ENCODE results near the gene GSTM3. TPM values are rescaled to one million over a fixed set of nuclear protein-coding genes. Genes with fewer than 3 reads are reported as not detected.

The GSTM3 gene
- total RNA-seq, 1 donor = 96.0 TPM

- TF ChIP-seq CTCF (IDR thresholded peaks at IDR 0.05; ENCODE audit: insufficient read depth, low read length) = no peak
- DNase-seq (ENCODE audit: low read depth) = peak; percentile 79
- no peak overlapping the region for H3K4me3 ChIP-seq (ENCODE audit: low read depth, low read length)
Measured at GRCh38 chr1:109719337-109719837, 21.5 kb downstream of the GSTM3 start.

DNA sequence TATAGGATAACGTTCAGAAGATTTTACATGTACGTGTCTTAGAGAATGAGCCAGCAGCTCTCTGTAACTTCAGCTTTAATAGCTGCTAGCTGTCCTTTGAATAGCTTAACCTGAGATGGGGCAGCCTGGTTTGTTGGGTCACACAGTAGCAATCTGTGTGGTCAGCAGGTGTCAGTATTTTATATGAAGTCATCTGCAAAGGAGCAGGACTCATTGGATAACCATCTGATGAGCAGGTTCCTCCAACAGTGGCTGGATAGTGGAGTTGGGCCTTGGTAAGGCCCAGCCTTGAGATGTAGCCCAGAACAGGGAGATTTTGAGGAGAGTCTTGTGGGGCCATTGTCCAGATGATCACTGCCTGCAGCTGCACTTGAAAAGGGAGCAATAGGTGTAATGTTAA, 22.3 kb downstream of the GSTM3 start:
- no peak overlapping the region for H3K4me3 ChIP-seq (ENCODE audit: low read depth, low read length)
- no peak for TF ChIP-seq CTCF (IDR thresholded peaks at IDR 0.05; ENCODE audit: insufficient read depth, low read length)
- no peak for DNase-seq (ENCODE audit: low read depth)

- DNase-seq (ENCODE audit: low read depth) = no peak
- no peak overlapping the region for H3K4me3 ChIP-seq (ENCODE audit: low read depth, low read length)
- no peak for TF ChIP-seq CTCF (IDR thresholded peaks at IDR 0.05; ENCODE audit: insufficient read depth, low read length)
Measured at GRCh38 chr1:109717729-109718128, 23.1 kb downstream of the GSTM3 start.

GRCh38 chr1:109716570-109717090, 24.2 kb downstream of the GSTM3 start:
- no peak for TF ChIP-seq CTCF (IDR thresholded peaks at IDR 0.05; ENCODE audit: insufficient read depth, low read length)
- DNase-seq (ENCODE audit: low read depth) = peak; percentile 27
- H3K4me3 ChIP-seq (ENCODE audit: low read depth, low read length) = no peak overlapping the region

DNA sequence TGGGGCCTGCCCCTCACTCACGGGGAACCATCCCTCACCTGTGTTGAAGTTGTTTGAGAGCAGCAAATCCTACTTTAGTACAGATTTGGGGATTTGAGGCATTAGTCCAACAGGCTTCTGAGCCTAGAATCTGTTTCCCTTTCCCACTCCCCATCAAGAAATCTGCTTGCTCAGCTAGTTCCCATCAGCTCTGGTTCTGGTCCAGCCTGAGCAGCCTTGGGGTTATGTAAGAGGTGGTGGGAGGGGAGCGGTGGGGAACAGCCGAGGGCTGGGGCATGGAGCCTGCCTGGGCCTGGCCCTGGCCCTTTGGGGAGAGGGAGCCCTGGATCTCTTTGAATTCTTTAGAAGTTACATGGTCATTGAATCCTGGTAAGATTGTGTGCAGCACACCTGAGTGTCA, 24.7 kb downstream of the GSTM3 start:
- H3K4me3 ChIP-seq (ENCODE audit: low read depth, low read length) = no peak overlapping the region
- no peak for TF ChIP-seq CTCF (IDR thresholded peaks at IDR 0.05; ENCODE audit: insufficient read depth, low read length)

DNA sequence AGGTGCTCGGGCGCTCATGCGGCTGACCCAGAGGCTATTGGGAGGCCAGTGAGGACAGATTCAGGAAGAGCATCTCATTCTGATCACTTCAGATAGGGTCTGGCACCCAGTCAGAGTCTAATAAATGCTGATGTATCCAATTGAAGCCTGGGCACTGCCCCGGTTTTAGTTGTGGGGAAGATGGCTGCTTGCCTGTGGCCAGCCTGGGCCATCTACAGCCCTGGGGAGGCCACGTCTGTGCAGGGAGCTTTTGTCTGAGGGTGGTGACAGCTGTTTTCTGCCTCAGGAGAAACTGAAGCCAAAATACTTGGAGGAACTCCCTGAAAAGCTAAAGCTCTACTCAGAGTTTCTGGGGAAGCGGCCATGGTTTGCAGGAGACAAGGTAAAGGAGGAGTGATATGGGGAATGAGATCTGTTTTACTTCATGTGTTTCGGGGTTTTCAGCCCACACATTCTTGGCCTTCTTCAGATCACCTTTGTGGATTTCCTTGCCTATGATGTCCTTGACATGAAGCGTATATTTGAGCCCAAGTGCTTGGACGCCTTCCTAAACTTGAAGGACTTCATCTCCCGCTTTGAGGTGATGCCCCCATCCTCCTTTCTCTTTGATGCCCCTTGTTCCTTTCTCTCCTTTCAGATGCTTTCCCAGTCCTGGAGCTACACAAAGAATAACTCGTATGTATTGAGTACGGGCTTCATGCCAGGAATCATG, 26.0 kb downstream of the GSTM3 start:
- TF ChIP-seq CTCF (IDR thresholded peaks at IDR 0.05; ENCODE audit: insufficient read depth, low read length) = no peak
- DNase-seq (ENCODE audit: low read depth) = no peak
- H3K4me3 ChIP-seq (ENCODE audit: low read depth, low read length) = no peak overlapping the region

More for the DNA sequence above, 24.7 kb downstream of the GSTM3 start:
- DNase-seq (ENCODE audit: low read depth) = no peak

All from fibroblast of the aortic adventitia (primary cell).